ENCODE results near the gene WWOX.

WWOX gene

DNA sequence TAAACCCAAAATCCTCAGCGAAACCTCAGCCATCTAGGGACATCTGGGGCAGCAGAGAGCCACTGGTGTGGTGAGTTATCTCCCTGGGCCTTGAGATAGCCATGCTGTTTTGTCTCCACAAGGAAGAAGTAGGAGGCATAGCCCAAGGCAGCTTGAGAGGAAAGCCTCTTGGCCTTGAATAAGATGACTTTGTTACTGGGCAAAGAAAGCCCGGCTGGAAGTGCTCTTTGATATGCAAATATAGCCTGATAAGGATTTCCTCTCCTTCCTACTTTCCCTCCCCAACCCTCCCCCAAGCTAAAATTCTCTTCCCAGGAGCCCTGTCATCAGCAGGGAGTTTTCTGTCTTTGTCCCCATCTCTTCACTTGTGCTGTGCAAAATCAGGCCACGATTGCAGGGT lies 806.7 kb downstream of the WWOX start:
- DNase-seq (ENCODE audit: low read depth): no peak

DNA sequence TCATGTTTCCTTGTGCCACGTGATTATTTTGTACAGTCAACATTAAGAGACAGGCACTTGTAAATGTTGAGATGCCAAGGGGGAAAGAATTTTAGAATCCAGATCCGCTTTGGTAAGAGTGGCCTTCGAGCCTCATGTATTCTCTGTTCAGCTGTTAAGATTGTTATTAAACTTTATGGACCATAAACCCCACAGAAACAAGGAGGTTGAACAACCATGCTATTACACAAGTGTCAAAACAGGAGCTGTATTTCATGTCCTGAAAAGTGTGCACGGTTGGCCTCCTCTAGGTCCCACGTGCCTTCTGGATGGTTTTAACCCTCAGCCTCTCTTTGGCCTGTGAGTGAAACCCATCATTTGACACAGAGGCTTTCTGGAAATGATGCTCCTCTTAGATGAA lies 809.8 kb downstream of the WWOX start:
- DNase-seq (ENCODE audit: low read depth): no peak

DNA sequence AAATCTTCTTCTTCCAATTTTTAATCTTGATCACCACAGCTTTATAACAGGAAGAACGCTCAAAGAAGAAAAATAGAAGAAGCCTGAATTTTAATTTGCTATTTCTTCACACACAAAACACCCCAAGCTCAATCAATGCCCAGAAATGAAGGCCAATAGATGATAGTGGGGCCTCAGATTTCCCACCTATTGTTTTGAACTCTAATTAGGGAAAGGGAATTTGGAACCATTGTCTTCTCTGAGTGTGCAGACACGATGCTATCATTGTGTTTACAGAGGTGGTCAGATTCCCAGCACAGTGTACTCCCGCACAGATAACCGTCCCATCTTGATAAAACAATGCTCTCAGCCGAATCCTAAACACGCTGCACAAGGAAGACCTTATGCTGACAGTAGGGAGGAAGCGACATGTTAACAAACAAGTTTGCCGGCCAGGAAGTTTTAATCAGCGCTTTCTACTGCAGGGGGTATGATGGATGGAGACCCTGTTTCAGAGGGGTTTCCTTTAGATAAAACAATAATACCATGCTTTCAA lies 816.4 kb downstream of the WWOX start:
- no peak for DNase-seq (ENCODE audit: low read depth)

DNA sequence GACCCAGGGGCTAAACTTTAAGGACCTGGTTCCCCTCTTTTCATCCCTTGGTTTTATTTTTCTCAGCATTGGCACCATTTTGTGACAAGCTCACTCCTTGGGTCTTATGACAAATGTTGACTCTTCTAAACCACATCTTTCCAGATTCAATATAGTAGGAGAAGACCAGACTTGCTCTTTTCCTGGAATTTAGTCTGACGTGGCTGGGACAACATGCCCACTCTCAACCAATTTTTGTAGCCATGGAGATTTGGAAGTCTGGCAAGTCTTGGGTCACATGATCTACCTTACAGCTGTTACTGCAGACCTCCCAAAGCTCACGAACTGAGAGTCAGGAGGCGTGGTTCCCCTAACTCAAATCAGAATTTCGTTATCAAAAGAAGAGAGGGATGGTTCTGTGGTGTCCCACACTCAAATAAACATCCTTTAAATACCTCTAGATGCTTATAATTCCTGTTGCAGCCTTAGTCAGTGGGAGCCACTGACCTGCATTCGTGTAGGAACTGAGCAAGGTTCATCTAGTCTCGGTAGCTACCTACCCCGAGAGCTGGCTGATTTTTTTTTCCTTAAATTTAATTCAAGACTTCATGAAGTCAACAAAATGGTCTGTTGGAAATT lies 817.6 kb downstream of the WWOX start:
- DNase-seq (ENCODE audit: low read depth): no peak

DNA sequence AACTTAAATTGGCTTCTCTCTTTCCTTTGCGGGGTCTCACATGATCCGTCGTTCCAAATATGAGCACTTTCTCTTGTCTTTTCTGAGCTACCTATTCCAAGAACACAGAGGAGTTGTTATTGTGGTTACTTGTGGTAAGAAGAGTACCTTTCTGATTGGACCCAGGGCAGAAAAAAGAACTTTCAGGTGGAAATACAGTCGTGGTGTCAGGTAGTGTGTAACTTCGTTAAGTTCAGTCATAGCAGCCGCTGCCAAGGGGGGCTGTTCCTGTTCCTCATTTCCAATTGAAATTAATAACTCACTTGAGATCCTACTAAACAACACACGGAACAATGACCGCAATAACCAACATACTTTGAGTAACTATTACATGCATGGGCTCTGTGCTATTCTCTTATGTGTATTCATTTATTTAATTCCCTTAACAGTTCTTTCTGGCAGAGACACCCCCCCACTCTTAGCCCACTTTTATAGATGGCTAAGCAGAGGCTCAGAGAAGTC lies 819.4 kb downstream of the WWOX start:
- no peak for DNase-seq (ENCODE audit: low read depth)

DNA sequence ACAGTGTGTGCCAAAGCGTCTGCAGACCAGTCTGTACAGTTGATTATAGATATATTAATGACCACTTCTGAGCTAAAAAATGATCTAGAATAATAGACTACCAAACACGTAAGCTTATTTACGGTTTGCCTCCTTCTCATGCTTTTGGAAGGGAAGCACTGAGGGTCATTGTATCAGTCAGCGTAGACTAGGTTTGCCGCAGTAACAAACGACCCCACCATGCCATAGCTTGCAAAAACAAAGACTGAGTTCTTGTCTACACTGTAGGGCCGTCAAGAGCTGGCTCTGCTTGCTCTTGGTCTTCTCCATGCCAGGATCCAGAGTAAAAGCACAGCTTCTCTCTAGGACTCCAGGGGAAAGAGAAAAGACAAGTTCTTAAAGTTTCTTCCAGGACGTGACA lies 820.4 kb downstream of the WWOX start:
- no peak for DNase-seq (ENCODE audit: low read depth)

DNA sequence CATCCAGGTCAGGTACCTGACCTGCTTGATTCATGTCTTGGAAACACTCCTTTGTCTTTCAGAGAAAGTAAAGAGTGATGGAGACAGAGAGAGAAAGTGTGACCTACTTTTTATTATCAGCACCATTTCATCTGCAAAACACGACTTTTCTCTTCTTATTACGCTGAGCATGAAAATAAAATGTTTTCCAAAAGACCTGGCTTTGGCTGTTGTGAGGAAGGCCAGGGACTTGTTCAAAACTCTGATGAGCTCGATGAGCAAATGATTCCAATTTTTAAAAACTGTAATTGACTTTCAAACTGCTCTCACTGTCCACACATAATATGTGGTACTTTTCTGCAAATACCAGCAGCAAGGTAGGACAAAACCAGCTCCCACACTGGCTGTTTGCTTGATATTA lies 821.2 kb downstream of the WWOX start:
- no peak for DNase-seq (ENCODE audit: low read depth)

DNA sequence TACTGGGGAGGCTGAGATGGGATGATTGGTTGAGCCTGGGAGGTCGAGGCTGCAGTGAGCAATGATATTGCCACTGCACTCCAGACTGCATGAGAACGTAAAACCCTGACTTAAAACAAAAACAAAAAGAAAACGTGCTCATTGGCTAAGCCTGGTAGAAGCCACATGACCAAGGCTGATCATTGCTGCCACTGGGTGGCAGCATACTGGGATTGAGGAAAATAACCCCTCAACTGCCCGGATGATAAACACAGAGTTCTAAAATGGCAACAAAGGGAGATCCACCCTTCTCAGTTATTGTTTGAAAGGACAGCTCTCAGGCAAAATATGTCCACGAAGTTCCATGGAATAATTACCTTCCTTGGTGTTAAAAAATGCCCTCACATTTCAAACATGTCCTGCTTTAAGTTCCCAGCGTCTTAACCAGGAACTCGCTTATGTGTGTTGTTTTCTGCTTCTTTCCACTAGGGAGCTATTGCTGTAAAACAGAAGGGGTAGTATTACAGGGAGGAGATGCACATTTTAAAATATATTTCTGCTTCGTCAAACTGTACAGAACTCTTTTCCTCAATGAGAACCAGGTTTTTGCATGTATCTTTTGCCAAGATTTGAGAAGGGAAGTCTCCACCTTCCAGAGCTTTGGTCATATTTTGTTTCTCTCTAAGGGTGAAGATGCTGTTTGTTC lies 825.8 kb downstream of the WWOX start:
- DNase-seq (ENCODE audit: low read depth): no peak

DNA sequence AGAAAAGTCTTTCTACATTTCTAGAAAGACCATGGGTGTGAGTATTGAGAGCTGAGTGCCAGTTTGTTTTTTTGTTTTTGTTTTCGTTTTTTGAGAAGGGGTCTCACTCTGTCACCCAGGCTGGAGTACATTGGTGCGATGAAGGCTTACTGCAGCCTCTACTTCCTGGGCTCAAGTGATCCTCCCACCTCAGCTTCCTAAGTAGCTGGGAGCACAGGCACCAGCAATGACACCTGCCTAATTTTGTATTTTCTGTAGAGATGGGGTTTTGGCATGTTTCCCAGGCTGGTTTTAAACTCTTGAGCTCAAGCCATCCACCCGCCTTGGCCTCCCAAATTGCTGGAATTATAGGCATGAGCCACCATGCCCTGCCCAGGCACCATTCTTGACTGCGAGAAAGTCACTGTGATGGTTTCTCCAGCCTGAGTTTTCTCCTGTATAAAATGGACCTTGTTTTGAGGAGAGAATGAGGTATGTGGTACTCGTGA lies 827.3 kb downstream of the WWOX start:
- no peak for DNase-seq (ENCODE audit: low read depth)

DNA sequence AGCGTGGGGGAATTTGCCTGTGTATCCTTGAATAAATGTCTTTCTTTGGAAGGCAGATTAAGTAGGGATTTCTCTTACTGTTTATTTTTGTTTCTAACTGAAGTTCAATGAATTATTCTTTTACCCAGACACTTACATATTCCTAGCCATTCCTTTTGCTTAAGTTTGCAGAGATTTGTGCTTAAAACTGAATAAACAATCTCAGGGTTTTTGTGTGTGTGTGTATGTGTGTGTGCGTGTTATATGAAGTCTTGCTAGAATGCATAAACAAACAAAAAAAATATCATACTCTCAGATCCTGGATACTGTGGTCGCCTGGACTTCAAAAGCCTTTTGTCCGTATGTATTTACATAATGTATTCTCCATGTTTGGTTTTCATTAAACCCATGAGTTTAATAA lies 828.3 kb downstream of the WWOX start:
- no peak for DNase-seq (ENCODE audit: low read depth)

DNA sequence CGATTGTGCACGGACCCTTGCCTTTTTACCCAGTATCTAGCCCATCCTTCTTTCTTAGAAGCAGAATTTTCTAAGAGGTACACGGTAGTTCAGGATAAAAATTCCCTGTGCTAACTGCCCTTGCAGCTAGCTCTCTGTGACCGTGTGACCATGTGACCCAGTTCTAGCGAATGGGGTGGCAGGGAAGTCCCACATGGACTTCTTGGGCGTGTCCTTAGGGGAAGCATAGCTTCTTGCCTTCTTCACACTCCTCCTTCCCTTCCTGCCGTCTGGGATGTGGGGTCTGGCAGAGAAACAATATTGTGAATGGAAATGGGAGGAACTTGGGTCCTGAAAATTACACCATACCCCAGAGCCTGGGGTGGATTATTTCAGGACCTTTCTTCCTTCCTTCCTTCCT lies 830.4 kb downstream of the WWOX start:
- no peak for DNase-seq (ENCODE audit: low read depth)

DNA sequence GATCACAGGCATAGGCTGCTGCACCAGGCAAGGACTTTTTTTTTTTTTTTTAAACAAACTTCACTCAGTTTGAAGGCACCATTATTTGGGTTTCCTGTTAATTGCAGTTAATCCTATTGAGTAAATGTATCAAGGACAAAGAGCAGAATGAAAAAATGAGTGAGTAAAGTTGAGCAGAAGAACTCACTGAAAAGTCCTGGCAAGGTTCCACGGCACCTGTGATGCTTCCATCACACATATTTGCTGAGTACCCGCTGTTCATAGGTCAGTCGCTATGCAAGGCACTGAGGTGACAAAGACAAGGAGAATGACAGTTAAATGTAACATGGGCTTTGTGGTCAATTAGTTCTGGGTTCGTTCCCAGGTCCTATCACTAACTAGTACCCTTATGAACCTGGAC lies 831.1 kb downstream of the WWOX start:
- DNase-seq (ENCODE audit: low read depth): no peak

DNA sequence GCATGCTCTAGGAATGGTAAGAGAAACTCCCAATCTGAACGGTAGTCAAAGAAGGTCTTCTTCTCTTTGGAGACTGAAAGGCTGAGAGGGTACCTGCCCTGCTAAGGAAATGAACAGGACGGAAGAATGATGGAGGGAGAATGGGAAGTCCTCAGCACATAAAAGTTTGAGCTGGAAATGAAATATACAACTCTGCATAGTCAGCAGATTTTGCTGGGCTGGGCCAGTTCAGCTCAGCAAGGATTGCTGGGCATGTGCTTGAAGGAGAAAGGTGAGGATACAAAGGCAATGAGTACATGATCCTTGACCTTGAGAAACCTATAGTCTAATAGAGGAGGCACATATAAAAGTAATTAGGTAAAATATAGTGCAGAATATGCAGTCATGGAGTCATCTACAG lies 831.8 kb downstream of the WWOX start:
- no peak for DNase-seq (ENCODE audit: low read depth)

DNA sequence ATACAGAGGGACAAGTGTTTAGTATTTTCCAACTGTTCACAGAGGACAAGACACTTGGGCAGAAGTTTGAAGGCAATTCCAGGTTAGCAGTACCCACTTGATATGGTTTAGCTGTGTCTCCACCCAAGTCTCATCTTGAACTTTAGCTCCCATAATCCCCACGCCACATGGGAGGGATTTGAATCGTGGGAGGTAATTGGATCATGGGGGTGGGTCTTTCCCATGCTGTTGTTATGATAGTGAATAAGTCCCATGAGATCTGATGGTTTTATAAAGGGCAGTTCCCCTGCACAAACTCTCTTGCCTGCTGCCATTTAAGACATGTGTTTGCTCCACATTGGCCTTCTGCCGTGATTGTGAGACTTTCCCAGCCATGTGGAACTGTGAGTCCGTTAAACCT lies 832.2 kb downstream of the WWOX start:
- no peak for DNase-seq (ENCODE audit: low read depth)

DNA sequence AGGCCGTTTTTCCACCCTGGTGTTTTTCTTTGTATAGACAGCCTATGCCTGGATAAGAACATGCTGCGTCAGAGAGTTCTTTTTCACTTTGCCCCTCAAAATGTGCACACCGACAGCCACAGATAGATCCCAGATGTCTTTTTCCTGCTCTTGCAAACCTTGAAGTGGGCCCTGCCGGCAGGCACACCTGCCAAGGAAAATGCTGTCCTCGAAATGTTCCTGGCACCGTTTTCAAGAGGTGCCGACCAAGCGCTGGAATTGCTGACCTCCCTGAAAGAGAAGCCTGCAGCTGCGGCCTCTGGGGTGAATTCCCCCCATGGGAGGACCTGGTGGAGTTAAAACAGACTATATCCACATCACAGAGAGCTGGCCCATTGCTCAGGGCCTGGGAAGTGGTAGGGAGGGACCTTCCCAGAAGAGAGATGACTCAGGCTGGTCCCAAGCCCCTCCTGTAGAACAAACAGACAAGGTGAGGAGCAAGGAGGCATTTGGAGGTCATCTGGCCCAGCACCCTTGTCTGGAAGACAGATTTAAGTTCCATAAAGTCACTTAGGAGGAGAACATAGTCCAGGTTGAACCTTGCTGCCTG lies 833.0 kb downstream of the WWOX start:
- no peak for DNase-seq (ENCODE audit: low read depth)

DNA sequence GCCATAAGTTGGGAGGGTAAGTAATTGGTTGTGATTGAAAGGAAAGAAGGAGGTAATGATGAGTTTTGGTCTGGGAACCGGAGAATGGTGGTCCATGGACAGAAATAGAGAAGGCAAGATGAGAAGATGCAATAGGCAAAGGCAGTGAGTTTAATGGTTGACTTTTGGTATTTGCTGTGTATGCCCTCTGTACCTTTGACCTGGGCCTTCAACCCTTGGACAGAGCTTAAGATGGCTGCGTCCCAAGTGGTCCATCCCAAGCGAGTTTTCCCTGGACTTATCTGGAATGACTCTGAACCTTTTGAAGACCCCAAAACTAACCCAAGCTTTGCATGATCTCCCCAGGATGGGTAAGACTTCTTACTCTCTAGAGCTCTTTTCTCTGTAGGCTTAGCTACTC lies 836.6 kb downstream of the WWOX start:
- DNase-seq (ENCODE audit: low read depth): no peak

DNA sequence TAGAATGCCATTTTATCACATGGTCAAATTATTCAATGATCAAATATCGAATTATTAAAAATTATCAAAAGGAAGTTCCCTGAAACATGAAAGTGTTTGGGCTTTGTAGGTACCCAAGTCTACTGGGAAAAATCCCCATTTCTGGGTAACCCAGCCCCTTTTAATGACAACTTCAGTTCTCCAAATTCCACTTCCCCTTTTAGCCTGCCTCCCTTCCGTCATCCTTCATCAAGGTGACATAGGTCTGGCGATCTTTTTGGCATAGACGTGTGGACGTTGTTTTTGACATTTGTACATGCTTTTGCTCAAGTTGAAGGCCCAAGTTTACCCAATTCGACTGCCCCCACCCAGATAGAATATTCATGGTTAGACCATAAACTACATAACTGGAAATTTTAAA lies 840.1 kb downstream of the WWOX start:
- no peak for DNase-seq (ENCODE audit: low read depth)

DNA sequence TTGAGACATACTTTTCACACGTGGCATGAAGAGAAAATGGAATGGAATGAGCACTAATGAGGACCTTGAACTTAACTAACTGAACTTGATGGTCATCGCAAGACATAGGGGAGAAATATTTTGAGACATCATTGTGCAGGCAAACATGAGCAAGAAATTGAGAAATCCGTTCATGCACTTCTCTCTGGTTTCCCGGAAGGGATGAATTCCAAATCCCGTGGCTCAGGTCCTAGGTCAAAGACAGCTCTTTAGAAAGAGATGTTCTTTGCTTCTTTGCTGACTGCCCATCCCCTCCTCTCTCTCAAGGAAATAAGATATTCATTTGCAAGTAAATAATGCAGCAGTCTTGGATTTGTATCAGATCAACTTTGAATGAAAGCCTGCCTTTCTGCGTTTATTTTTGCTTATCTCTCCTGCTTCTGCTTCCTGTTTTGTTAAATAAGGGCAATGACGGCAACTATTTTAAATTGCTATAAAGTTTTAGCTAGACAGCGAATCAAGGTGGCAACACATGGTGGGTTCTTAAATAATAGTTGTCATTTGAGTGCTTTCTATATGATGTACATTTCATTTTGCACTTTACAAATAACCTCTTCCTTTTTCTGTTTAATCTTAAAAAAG lies 843.3 kb downstream of the WWOX start:
- no peak for DNase-seq (ENCODE audit: low read depth)

DNA sequence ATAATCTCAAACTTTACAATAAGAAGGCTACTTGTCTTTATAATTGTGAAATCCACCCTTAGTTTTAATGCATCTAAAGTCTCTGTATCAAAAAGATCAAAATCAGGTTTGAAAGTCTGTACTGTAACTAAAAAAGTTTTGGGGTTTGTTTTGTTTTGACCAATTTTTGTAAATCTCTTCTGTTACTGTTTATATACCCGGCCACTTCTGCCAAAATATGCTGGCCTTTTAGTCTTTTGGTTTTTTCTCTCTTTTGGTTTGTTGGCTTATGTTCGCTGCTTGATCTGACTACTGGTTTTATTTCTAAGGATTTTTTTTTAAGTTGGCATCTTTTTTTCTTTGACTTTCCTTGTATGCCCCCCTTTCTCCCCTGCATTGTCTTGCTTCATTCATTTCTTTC lies 845.9 kb downstream of the WWOX start:
- no peak for DNase-seq (ENCODE audit: low read depth)

DNA sequence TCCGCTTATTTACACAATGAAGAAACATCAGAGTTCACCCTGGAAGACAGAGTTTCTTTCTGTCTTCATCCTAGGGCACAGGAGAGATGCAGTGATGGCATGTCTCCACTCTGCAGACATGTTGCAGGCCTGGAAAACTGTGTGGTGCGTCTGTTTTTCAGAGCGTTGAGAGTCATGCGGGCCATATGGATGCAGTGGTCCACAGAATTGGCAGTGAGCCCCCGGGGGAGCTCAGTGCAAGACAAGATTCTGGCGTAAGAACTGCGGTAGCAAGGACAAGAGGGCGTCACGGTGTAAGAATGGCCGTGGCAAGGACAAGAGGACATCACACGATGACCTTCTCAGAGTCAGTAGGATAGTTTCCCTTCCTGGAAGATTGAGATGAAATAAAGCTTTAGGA lies 847.1 kb downstream of the WWOX start:
- DNase-seq (ENCODE audit: low read depth): no peak

DNA sequence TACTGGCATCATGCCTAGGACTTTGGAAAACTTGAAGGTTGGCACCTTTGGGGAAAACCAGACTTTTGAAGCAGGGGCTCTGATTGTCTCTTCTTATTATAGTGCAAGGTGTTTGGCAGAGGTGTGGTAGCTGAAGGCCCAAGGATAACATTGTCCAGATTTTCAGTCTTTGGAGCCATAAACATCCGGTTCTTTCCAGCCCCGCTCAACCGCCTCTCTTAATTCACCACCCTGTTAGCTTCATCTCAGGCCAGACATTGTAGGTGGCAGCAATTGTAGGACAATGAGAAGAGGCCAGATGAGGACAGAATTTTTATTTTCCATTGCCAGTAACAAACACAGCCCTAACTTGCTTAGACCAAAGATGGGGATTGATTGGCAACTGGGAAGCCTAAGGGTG lies 851.3 kb downstream of the WWOX start:
- DNase-seq (ENCODE audit: low read depth): no peak

DNA sequence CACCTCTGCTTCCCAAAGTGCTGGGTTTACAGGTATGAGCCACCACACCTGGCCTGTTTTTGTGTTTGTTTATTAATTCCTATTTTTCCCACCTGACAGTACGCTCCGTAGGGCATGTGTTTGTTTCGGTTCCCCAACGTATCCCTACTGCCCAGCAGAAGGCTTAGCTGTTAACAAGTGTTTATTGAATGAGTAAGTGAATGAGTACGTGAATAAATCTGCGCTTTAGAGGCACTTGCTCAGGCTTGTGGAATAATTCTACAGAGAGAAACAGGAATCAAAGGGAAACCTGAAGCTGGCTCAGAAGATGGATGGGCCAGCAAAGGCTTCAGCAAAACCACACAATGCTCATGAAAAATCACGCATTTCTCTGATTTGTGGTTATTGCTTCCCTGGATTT lies 853.2 kb downstream of the WWOX start:
- DNase-seq (ENCODE audit: low read depth): no peak

DNA sequence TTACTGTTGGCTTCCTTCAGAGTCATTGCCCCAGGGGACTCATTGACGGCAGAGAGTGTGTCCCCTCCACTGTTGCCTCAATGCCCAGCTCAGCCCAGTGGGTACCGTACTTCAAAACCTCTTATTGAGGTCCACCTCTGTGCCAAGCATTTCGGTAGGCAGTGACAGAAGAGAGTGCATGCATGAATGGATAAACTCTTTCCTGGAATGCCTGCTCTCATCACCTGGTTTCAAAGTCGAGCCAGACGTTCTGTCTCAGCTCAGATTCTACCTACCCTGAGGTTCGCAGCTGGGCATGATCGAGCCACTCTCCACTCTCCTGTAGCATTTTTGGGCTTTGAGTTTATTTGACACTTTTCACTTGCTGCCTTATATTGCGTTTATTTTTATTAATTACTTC lies 854.1 kb downstream of the WWOX start:
- DNase-seq (ENCODE audit: low read depth): no peak

Measured in activated T-helper 1 cell treated with Interleukin-2 at 50 U/mL for 16 hours (primary cell).